Pulmonary artery endothelial cell (primary cell): ENCODE data around the gene NDOR1. TPM values are rescaled to one million over a fixed set of nuclear protein-coding genes. Genes with fewer than 3 reads are reported as not detected.
A peak's percentile ranks its signal among the peaks of the same experiment; 100 is the strongest.

Source experiments
- DNase-seq: peaks from one replicate; pipeline ENCODE4 v3.0.0-alpha.2; 2011; ENCODE audit warnings: low read depth, low spot score
- total RNA-seq: library from RNA; depleted of rRNA; stranded (reverse); fragments of >200 nt; gene quantifications from 2 replicates; pipeline ENCODE4 v1.2.3, GENCODE V29; 2014

Gene NDOR1
- total RNA-seq, 1 donor from 2014 or later: 3.5 TPM

- DNase-seq: no peak
Measured at GRCh38 chr9:137198051-137198901, 7.2 kb upstream of the NDOR1 start.

GRCh38 chr9:137198902-137199283 lies 6.6 kb upstream of the NDOR1 start:
- DNase-seq: no peak

DNA sequence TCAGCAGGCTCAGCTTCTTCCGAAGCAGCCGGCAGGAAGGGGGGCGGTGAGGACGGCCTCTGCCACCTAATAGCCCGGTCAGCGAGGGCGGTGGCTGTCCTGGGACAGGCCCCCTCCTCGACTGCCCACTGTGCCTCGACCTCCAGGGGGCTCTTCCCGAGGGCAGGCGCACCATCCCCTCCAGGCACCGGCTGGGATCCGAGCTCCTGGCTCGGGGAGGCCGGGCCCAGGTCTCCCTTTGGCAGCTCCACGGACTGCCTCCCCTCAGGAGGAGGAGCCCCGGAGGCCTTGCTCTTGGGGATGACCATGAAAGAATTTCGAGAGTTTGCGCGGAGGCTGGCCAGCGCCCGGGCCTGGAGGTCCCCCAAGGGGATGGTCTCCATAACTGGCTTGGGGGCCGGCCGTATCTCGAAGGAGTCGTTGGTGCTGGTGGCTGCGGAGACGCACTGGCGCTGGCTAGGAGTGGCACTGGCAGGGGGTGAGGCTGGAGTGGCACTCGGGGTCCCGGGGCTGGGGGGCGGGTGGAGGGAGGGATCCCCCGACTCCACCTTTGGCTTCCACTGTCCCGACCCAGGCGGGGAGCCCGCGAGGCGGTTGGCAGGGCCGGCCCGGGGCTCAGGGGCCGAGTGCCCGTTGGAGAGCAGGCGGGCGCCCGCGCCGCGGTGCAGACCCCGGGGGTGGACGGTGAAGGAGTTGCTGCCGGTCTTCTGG lies 5.9 kb upstream of the NDOR1 start:
- no peak for DNase-seq

DNA sequence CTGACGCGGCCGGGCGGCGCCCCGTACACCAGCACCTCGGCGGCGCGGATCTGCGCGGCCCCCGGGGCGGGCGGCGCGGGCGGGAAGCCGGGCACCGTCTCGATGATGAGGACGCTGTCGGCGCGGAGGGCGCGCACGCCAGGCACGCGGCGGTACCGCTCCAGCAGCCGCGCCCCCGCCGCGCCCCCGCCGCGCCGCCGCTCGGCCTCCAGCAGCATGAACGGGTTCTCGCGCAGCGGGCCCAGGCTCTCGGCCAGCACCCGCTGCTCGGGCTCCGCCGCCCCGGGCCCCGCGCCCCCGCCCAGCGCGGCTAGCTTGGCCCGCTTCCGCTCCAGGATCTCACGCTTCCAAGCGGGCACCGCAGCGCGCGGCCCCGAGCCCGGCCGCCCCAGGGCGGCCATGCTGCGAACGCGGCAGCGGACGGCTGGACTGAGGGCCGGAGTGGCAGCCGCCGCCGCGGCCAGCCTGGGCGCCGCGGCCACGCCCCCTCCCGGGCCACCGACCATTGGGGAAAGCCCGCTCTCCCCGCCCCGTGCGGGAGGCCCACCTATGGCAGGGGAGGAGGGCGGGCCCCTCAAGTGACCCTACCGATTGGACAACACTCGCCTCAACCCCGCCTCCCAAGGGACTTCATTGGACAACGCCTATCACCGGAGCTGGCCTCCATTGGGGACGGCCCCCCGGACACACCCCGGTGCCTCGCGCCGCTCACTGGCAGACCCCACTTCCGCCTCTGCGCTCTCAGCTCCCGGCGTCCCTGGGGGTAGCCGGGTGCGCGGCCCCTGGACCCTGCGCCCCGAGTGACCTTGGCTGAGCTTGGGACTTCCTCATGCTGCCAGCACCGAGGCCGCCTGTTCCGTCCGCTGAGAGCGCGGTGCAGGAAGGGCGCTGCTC lies 4.9 kb upstream of the NDOR1 start, which contains the start of gene TPRN:
Gene TPRN (minus strand): TSS at position 431 of the 894 bp plus-strand sequence. CDS start 30 bp downstream, at position 401.
- DNase-seq: peak; percentile 96

DNA sequence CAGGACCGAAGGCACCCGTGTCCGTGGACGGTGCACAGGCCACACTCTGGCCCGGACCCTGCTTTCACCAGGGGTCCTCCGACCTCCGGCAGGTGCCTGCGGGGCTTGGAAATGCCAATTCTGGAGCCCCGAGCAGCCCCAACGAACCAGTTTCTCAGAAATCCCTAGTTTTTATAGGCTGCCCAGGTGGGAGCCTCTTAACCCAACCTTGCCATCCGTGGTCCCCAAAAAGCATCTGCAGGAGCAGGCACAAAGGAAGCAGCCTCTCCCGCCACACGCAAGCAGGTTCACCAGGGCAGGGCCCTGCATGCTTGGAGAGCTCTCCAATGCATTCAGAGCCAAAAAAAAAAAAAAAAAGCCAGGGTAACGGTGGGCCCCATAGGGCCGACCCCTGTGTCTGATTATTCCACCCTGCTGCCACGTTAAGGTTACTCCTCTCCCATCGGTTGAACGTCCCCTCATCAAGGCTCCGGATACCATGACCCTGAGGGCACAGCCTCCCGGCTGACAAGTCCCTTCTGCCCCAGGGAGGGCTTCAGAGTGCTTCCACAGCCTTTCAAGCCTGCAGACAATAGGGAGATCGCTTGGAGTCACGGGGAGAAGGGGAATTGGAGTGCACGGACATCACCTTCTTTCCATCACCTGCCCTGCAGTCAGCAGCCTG lies 4.2 kb upstream of the NDOR1 start:
- no peak for DNase-seq

- DNase-seq: no peak
Measured at GRCh38 chr9:137202966-137203365, 2.5 kb upstream of the NDOR1 start.

GRCh38 chr9:137204731-137205125 lies 772 bp upstream of the NDOR1 start:
- no peak for DNase-seq

DNA sequence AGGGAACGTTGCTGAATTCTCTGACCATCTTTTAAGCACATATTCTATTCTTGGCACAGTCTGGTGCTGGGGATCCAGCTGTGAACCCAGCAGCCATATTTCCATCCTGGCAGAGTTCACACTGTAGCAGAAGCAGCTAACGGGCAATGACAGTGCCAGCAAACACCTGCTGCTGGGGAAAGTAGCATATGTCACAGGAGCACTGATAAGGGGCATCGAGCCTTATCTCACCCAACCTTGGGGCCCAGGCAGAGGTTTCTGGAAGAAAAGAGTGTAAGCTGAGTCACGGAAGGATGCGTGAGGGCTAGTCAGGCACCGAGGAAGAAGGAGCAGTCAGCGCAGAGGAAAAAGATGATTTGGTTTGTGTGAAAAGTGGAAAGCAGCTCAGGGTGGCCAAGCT lies 1.1 kb downstream of the NDOR1 start:
- no peak for DNase-seq

DNA sequence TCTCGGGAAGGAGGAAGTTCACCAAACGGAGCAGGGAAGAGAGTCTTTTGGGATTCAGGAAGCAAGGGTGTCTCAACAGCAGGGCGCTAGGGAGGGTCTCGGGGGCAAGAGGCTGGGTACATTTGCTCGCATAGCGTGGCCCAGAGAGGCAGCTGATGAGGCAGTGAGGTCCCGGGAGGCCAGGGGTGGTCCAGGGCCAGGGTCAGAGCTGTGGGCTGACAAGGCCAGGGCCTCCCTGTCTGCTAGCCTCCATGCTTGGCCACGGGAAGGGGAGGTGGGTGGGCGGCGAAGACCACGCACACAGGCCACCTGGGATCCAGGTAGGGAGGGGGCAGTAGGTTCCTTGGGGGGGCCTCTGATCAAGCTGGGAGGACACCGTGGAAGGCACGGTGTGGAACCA lies 6.0 kb downstream of the NDOR1 start:
- no peak for DNase-seq

GRCh38 chr9:137212520-137212919 lies 7.0 kb downstream of the NDOR1 start:
- DNase-seq: no peak

DNA sequence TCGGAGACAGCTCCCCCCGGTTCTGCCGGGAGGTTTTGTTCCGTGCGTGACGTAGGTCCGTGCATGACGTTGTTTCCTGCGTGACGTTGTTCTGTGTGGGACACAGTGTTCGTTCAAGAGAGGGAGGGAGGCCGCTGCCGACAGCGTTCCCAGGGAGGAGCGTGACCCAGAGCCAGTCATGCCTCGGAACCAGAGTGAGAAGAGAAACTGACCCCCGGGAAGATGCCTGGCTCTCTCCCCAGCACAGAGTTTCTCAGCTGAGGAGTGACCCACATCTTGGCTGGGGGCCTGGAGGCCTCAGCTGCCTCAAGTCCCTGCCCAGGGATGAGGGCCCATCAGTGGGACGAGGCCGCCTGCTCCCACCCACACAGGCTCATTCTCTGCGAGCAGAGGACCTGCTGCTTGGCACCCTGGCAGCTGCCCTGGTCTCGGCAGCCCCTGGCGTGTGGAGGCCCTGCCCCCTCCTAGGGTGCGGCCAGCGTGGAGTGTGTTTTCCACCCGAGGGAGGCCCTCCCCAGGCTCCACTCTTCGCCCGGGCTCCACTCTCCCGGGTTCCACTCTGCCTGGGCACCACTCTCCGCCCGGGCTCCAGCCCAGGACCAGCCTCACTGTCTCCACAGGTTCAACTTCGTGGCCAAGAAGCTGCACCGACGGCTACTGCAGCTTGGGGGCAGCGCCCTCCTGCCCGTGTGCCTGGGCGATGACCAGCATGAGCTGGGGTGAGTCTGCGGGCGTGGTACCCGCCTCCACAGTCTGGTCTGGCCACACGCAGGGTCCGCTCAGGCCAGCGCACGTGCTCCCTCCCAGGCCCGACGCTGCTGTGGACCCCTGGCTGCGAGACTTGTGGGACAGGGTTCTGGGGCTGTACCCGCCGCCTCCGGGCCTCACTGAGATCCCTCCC lies 7.9 kb downstream of the NDOR1 start:
- DNase-seq: no peak

DNA sequence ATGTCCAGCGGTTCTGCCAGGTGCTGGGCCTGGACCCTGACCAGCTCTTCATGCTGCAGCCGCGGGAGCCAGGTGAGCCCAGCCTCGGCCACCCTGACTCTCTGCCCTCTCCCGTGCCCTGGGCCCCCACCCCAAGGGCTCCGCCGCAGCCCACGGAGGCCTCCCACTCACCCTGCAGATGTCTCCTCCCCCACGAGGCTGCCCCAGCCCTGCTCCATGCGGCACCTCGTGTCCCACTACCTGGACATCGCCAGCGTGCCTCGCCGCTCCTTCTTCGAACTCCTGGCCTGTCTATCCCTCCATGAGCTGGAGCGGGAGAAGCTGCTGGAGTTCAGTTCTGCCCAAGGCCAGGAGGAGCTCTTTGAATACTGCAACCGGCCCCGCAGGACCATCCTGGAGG lies 9.1 kb downstream of the NDOR1 start:
- no peak for DNase-seq

GRCh38 chr9:137215196-137215986 lies 9.9 kb downstream of the NDOR1 start:
- no peak for DNase-seq

GRCh38 chr9:137216188-137216965 lies 10.9 kb downstream of the NDOR1 start:
- no peak for DNase-seq

- DNase-seq: no peak
Measured at GRCh38 chr9:137217276-137218211, 12.0 kb downstream of the NDOR1 start.

DNA sequence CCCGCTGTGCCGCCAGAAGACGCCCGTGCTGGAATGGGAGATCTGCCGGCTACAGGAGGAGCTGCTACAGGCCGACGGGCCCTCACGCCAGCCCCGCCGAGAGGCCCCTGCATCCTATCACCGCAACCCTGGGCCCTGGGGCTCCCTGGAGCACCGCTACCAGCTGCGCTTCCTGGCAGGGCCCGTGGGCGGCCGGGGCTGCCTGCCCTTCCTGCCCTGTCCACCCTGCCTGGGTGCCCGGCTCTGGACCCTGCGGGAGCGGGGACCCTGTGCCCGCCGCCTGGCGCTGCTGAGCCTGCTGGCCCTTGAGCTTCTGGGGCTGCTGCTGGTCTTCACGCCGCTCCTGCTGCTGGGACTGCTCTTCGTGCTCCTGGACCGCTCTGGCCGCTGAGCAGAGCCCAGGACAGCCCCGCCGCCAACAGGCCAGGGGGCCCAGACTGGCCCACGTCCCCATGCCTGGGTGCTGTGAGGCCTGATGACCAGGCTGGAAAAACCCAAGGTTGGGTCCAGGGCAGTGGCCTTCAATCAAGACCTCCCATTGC lies 12.8 kb downstream of the NDOR1 start:
- DNase-seq: no peak

GRCh38 chr9:137218754-137219271 lies 13.3 kb downstream of the NDOR1 start:
- DNase-seq: no peak
